K562 (cell line): ENCODE results near the gene UFC1. TPM values are rescaled to one million over a fixed set of nuclear protein-coding genes. Genes with fewer than 3 reads are reported as not detected.
A peak's percentile ranks its signal among the peaks of the same experiment; 100 is the strongest.

ENCODE experiments used
- ATF7 ChIP-seq: fragments of 450-650 bp; IDR thresholded peaks from 2 replicates; pipeline ENCODE4 v1.7.1; 2014; ENCODE audit warnings: mild to moderate bottlenecking, moderate library complexity
- BDP1 ChIP-seq: IDR thresholded peaks from 3 replicates; pipeline ENCODE4 v1.6.1; 2011; ENCODE audit not compliant: insufficient read length, insufficient read depth
- CREB1 ChIP-seq, 2 experiments: sonication (generic) in 1 of 2; formaldehyde crosslinking in 1 of 2; IDR thresholded peaks; 2 replicates each; pipeline versions ENCODE4 v1.6.1 to v1.8.0; 2012 to 2022; ENCODE audit warnings: inconsistent platforms in 1 of 2, mild to moderate bottlenecking in 1 of 2, missing genetic modification reagents in 1 of 2, moderate library complexity in 1 of 2
- ILF3 ChIP-seq: fragments of 450-650 bp; IDR thresholded peaks from 2 replicates; pipeline ENCODE4 v1.6.1; 2018; ENCODE audit warnings: antibody characterized with exemption, mild to moderate bottlenecking, moderate library complexity, borderline replicate concordance
- KAT8 ChIP-seq: fragments of 450-650 bp; IDR thresholded peaks from 2 replicates; pipeline ENCODE4 v1.6.1; 2016; ENCODE audit warnings: low read depth, mild to moderate bottlenecking
- KLF1 ChIP-seq: fragments of 450-650 bp; IDR thresholded peaks from 2 replicates; pipeline ENCODE4 v1.6.1; 2016; ENCODE audit warnings: missing genetic modification characterization, missing compliant biosample characterization
- NCOA2 ChIP-seq, 2 experiments: fragments of 450-650 bp; IDR thresholded peaks; 2 replicates each; pipeline ENCODE4 v1.6.1; 2018; ENCODE audit warnings: mild to moderate bottlenecking in 2 of 2, moderate library complexity in 1 of 2; ENCODE audit not compliant: partially characterized antibody in 2 of 2
- NFRKB ChIP-seq: fragments of 450-650 bp; IDR thresholded peaks from 2 replicates; pipeline ENCODE4 v1.6.1; 2016; ENCODE audit warnings: low read depth
- POLR2AphosphoS2 ChIP-seq: IDR thresholded peaks from 2 replicates; pipeline ENCODE4 v1.6.1; 2012; ENCODE audit warnings: low read length, improper control_type of control experiment
- SAFB ChIP-seq: fragments of 200-400 bp; formaldehyde crosslinking; IDR thresholded peaks from 2 replicates; pipeline ENCODE4 v1.6.1; 2017; ENCODE audit warnings: low read depth, low read length, borderline replicate concordance
- ZEB2 ChIP-seq: fragments of 450-650 bp; IDR thresholded peaks from 2 replicates; pipeline ENCODE4 v1.6.1; 2016
- ZNF24 ChIP-seq: fragments of 450-650 bp; IDR thresholded peaks from 2 replicates; pipeline ENCODE4 v1.6.1; 2016
- ZNF75A ChIP-seq: fragments of 450-650 bp; formaldehyde crosslinking; IDR thresholded peaks from 2 replicates; pipeline ENCODE4 v1.4.0; 2020; ENCODE audit warnings: mild to moderate bottlenecking
- polyA plus RNA-seq, 8 experiments: library from polyadenylated mRNA; depleted of rRNA in 4 of 8; stranded (reverse) in 5 of 8; unstranded in 3 of 8; fragments of >200 nt; fragmentation: Nextera tagmentation in 2 of 8; fragmentation: Illumina TruSeq in 1 of 8; extraction: Ambion mirVana in 2 of 8; extraction: Trizol in 1 of 8; gene quantifications; 2 replicates each; pipeline versions ENCODE4 v1.2.1 to v1.2.3, GENCODE V29; 2011 to 2014; ENCODE audit warnings: inconsistent platforms in 1 of 8, missing spikeins in 1 of 8
- total RNA-seq, 7 experiments: library from RNA; depleted of rRNA in 6 of 7; stranded (reverse); fragments of >200 nt in 6 of 7; fragmentation: Illumina TruSeq in 2 of 7; extraction: Trizol in 2 of 7; gene quantifications; 2 replicates each; pipeline versions ENCODE4 v1.2.1 to v1.2.3, GENCODE V29; 2011 to 2021; ENCODE audit warnings: low replicate concordance in 1 of 7
- TF ChIP-seq, protein P1 (sequence below), 2 experiments: fragments of 450-650 bp; IDR thresholded peaks; 2 replicates each; pipeline ENCODE4 v1.6.1; 2018; ENCODE audit warnings: mild to moderate bottlenecking in 2 of 2, low read depth in 1 of 2; ENCODE audit not compliant: partially characterized antibody in 2 of 2
- TF ChIP-seq, protein P2 (sequence below), 2 experiments: fragments of 450-650 bp in 1 of 2; IDR thresholded peaks; 2 replicates each; pipeline ENCODE4 v1.6.1; 2011 to 2017; ENCODE audit warnings: low read depth in 2 of 2, antibody characterized with exemption in 1 of 2, borderline replicate concordance in 1 of 2, low read length in 1 of 2, mild to moderate bottlenecking in 1 of 2, mixed read lengths in 1 of 2; ENCODE audit not compliant: control insufficient read depth in 1 of 2
- TF ChIP-seq, protein P3 (sequence below): fragments of 450-650 bp; IDR thresholded peaks from 2 replicates; pipeline ENCODE4 v1.6.1; 2017; ENCODE audit warnings: antibody characterized with exemption
- TF ChIP-seq, protein P4 (sequence below): sonication (generic); formaldehyde crosslinking; IDR thresholded peaks from 2 replicates; pipeline ENCODE4 v1.8.0; 2022; ENCODE audit warnings: mild to moderate bottlenecking, missing genetic modification reagents

UFC1 gene
- total and polyA plus RNA-seq, 9 of the 15 experiments (the other 6 are each of a cell fraction or from before 2014, with no cell fraction given): 92.8 to 220 (median 161) TPM

DNA sequence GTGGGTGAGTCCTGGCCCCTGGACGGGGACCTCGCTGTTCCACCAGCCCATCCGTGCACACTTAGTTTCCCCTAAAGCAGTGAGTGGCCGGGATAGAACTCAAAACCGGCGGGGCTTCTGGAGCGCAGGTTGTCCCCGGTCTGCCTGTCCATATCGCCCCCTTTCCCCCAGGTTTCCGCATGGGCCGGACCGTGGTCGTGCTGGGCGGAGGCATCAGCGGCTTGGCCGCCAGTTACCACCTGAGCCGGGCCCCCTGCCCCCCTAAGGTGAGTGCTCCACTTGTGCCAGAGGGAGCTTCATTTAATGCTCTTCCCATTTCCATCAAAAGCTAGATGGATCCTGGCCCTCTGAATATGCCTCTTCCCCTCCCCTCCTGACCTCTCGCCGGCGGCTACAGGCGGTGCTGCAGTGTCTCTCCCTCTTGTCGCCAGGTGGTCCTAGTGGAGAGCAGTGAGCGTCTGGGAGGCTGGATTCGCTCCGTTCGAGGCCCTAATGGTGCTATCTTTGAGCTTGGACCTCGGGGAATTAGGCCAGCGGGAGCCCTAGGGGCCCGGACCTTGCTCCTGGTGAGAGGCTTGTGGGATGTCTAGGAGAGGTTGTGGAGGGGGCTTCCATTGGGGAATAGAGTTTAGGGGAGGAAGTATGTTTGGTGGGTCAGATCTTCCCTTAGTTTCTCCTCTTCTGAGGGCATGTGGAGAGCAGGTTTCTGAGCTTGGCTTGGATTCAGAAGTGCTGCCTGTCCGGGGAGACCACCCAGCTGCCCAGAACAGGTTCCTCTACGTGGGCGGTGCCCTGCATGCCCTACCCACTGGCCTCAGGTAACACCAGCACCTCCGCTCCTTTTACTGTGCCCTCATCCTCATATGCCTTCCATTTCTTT, 13.1 kb downstream of the UFC1 start (continued):
- TF ChIP-seq, protein P1, sequence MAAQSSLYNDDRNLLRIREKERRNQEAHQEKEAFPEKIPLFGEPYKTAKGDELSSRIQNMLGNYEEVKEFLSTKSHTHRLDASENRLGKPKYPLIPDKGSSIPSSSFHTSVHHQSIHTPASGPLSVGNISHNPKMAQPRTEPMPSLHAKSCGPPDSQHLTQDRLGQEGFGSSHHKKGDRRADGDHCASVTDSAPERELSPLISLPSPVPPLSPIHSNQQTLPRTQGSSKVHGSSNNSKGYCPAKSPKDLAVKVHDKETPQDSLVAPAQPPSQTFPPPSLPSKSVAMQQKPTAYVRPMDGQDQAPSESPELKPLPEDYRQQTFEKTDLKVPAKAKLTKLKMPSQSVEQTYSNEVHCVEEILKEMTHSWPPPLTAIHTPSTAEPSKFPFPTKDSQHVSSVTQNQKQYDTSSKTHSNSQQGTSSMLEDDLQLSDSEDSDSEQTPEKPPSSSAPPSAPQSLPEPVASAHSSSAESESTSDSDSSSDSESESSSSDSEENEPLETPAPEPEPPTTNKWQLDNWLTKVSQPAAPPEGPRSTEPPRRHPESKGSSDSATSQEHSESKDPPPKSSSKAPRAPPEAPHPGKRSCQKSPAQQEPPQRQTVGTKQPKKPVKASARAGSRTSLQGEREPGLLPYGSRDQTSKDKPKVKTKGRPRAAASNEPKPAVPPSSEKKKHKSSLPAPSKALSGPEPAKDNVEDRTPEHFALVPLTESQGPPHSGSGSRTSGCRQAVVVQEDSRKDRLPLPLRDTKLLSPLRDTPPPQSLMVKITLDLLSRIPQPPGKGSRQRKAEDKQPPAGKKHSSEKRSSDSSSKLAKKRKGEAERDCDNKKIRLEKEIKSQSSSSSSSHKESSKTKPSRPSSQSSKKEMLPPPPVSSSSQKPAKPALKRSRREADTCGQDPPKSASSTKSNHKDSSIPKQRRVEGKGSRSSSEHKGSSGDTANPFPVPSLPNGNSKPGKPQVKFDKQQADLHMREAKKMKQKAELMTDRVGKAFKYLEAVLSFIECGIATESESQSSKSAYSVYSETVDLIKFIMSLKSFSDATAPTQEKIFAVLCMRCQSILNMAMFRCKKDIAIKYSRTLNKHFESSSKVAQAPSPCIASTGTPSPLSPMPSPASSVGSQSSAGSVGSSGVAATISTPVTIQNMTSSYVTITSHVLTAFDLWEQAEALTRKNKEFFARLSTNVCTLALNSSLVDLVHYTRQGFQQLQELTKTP (IDR thresholded peaks at IDR 0.05; ENCODE audit: low read depth in 1 of 2, partially characterized antibody in 2 of 2): no peak
- TF ChIP-seq NCOA2 (IDR thresholded peaks at IDR 0.05; ENCODE audit: partially characterized antibody in 2 of 2): no peak
- TF ChIP-seq, protein P2, sequence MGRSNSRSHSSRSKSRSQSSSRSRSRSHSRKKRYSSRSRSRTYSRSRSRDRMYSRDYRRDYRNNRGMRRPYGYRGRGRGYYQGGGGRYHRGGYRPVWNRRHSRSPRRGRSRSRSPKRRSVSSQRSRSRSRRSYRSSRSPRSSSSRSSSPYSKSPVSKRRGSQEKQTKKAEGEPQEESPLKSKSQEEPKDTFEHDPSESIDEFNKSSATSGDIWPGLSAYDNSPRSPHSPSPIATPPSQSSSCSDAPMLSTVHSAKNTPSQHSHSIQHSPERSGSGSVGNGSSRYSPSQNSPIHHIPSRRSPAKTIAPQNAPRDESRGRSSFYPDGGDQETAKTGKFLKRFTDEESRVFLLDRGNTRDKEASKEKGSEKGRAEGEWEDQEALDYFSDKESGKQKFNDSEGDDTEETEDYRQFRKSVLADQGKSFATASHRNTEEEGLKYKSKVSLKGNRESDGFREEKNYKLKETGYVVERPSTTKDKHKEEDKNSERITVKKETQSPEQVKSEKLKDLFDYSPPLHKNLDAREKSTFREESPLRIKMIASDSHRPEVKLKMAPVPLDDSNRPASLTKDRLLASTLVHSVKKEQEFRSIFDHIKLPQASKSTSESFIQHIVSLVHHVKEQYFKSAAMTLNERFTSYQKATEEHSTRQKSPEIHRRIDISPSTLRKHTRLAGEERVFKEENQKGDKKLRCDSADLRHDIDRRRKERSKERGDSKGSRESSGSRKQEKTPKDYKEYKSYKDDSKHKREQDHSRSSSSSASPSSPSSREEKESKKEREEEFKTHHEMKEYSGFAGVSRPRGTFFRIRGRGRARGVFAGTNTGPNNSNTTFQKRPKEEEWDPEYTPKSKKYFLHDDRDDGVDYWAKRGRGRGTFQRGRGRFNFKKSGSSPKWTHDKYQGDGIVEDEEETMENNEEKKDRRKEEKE (IDR thresholded peaks at IDR 0.05; ENCODE audit: borderline replicate concordance in 1 of 2, control insufficient read depth in 1 of 2, low read depth in 2 of 2, low read length in 1 of 2): 0 out of 4 replicates have a peak, but pooled peaks of 1 of the 2 experiments have one; percentile 4
- TF ChIP-seq ZNF24: no peak; the same call in 1 of the 2 replicates
- TF ChIP-seq, protein P3, sequence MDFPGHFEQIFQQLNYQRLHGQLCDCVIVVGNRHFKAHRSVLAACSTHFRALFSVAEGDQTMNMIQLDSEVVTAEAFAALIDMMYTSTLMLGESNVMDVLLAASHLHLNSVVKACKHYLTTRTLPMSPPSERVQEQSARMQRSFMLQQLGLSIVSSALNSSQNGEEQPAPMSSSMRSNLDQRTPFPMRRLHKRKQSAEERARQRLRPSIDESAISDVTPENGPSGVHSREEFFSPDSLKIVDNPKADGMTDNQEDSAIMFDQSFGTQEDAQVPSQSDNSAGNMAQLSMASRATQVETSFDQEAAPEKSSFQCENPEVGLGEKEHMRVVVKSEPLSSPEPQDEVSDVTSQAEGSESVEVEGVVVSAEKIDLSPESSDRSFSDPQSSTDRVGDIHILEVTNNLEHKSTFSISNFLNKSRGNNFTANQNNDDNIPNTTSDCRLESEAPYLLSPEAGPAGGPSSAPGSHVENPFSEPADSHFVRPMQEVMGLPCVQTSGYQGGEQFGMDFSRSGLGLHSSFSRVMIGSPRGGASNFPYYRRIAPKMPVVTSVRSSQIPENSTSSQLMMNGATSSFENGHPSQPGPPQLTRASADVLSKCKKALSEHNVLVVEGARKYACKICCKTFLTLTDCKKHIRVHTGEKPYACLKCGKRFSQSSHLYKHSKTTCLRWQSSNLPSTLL: no peak
- no peak for TF ChIP-seq CREB1 (IDR thresholded peaks at IDR 0.05)
- no peak; the same call in none of the 2 replicates for TF ChIP-seq CREB1 (CRISPR knock-in tag; IDR thresholded peaks at IDR 0.05)
- TF ChIP-seq SAFB: no peak
- no peak for TF ChIP-seq ILF3
- TF ChIP-seq KLF1 (tag): peak; percentile 98
- TF ChIP-seq KAT8: no peak
- TF ChIP-seq, protein P4, sequence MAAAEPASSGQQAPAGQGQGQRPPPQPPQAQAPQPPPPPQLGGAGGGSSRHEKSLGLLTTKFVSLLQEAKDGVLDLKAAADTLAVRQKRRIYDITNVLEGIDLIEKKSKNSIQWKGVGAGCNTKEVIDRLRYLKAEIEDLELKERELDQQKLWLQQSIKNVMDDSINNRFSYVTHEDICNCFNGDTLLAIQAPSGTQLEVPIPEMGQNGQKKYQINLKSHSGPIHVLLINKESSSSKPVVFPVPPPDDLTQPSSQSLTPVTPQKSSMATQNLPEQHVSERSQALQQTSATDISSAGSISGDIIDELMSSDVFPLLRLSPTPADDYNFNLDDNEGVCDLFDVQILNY (CRISPR knock-in tag): no peak
- TF ChIP-seq ZEB2: no peak
- TF ChIP-seq POLR2AphosphoS2: no peak
- no peak for TF ChIP-seq ATF7
- peak; percentile 53; the same call in 1 of the 2 replicates for TF ChIP-seq NFRKB
- no peak for TF ChIP-seq BDP1
- TF ChIP-seq ZNF75A (CRISPR knock-in tag): no peak
